SK-N-SH treated with all-trans-retinoic acid at 6 μM for 48 hours (cell line): ENCODE results near the gene MIA2.

ENCODE experiments used
- OSR1 ChIP-seq: fragments of 250-450 bp; sonication (Bioruptor Pico); IDR thresholded peaks from 2 replicates; pipeline ENCODE4 v1.8.0; 2022; ENCODE audit warnings: moderate library complexity, mild to moderate bottlenecking, inconsistent platforms
- PATZ1 ChIP-seq: fragments of 250-450 bp; sonication (Bioruptor Pico); IDR thresholded peaks from 2 replicates; pipeline ENCODE4 v1.8.0; 2020; ENCODE audit warnings: mild to moderate bottlenecking, moderate library complexity, borderline replicate concordance
- PPARA ChIP-seq: fragments of 250-450 bp; sonication (Bioruptor Pico); IDR thresholded peaks from 2 replicates; pipeline ENCODE4 v1.5.0; 2020; ENCODE audit warnings: mild to moderate bottlenecking, borderline replicate concordance

DNA sequence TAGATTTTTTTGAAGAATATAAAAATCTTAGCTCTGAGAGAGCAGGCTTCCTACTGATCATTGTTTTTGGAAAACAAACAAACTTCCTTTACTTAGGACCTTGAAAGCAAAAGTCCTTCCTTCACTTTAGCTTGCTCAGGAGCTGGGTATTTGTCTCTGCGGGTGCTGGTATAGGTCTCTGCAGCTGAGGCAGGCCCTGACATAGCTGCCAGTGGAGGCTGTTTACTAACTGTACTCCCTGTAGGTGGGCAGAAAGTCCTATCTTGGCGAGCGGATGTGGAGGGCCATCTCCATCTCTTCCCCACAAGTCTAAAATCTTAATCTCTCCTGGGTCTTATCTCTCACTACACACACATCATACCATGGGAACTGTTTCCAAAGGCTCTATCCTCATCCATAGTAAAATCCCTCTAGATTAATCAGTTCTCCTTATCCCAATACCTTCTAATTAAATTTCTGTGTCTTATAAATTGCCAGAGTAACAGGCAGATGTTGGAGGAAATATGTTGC is 4.1 kb upstream of the MIA2 start:
- TF ChIP-seq PATZ1 (CRISPR knock-in tag), result no peak
- no peak for TF ChIP-seq OSR1 (CRISPR knock-in tag)
- TF ChIP-seq PPARA (CRISPR knock-in tag), result no peak
